Dermis lymphatic vessel endothelial cell (primary cell): ENCODE data around the gene STRN4. TPM values are rescaled to one million over a fixed set of nuclear protein-coding genes. Genes with fewer than 3 reads are reported as not detected.

Experiments
- total RNA-seq: library from RNA; depleted of rRNA; stranded (reverse); fragments of >200 nt; gene quantifications from 2 replicates; pipeline ENCODE4 v1.2.1, GENCODE V29; 2014

STRN4 gene, protein sequence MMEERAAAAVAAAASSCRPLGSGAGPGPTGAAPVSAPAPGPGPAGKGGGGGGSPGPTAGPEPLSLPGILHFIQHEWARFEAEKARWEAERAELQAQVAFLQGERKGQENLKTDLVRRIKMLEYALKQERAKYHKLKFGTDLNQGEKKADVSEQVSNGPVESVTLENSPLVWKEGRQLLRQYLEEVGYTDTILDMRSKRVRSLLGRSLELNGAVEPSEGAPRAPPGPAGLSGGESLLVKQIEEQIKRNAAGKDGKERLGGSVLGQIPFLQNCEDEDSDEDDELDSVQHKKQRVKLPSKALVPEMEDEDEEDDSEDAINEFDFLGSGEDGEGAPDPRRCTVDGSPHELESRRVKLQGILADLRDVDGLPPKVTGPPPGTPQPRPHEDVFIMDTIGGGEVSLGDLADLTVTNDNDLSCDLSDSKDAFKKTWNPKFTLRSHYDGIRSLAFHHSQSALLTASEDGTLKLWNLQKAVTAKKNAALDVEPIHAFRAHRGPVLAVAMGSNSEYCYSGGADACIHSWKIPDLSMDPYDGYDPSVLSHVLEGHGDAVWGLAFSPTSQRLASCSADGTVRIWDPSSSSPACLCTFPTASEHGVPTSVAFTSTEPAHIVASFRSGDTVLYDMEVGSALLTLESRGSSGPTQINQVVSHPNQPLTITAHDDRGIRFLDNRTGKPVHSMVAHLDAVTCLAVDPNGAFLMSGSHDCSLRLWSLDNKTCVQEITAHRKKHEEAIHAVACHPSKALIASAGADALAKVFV
- 74.6 and 86.6 TPM in 2 replicates for total RNA-seq

GRCh38 chr19:46746281-46747057, at the start of gene STRN4:
TSS of gene STRN4 (minus strand) at chr19:46746450. CDS start at chr19:46746430, 20 bp downstream.

GRCh38 chr19:46788262-46788967, 42.2 kb upstream of the STRN4 start, which contains the start of gene SLC1A5:
TSS of gene SLC1A5 (minus strand) at chr19:46788594. CDS start at chr19:46787965, 629 bp downstream.

DNA sequence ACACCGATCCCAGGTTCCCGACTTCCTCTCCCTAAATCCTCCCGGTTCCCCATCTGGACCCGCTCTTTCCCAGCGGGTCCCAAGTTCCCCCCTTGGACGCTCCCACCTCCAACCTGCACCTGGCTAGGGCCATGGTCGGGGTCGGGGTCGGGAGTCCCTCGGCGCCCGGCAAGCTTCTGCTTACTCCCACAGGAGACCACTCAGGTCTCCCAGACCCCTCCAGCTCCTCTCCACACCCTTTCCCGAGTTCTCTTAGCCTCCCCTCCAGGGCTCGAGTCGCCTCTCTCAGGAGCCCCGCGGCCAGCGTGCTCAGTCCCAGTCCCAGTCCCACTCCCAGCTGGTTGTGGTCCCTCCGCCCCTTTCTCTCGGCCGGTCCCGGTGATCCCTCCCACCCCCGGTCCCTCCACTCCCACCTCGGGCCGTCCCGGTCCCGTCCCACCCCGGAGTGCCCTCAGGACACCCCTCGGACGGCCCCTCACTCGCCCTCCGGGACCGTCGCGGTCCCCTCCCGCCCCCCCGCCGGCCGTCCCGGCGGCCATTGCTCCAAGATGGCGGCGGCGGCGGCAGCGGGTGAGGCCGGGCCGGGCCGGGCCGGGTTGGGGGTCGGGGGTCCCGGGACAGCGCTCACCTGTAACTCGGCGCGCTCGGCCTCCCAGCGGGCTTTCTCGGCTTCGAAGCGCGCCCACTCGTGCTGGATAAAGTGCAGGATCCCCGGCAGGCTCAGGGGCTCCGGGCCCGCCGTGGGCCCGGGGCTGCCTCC, 549 bp downstream of the STRN4 start, which contains the start of gene FKRP:
TSS of gene FKRP (plus strand) at position 537 of the 760 bp plus-strand sequence. CDS start 9,394 bp downstream, outside the sequence.

GRCh38 chr19:46717034-46717715, 29.1 kb downstream of the STRN4 start, which contains the start of gene PRKD2:
TSS of gene PRKD2 (minus strand) at chr19:46717114. CDS start at chr19:46716370, 744 bp downstream.

Other genes starting within 250 kb of the STRN4 start
- 104 TPM in 2 replicates for gene CALM3, start 145.1 kb downstream of the STRN4 start, total RNA-seq
- 0.11 TPM in 1 of 2 replicates, not detected in the other for gene PTGIR, start 121.4 kb downstream of the STRN4 start, total RNA-seq
- not detected in 2 replicates for gene GNG8, start 110.2 kb downstream of the STRN4 start, total RNA-seq
- gene DACT3, start 85.3 kb downstream of the STRN4 start, total RNA-seq = 0.09 and 0.11 TPM in 2 replicates
- gene PRKD2, start 29.3 kb downstream of the STRN4 start, total RNA-seq = 22.0 and 33.1 TPM in 2 replicates
- 7.8 and 10.0 TPM in 2 replicates for gene FKRP, start 393 bp downstream of the STRN4 start, total RNA-seq
- gene SLC1A5, start 42.1 kb upstream of the STRN4 start, total RNA-seq = 16.4 and 21.6 TPM in 2 replicates
- 120 and 160 TPM in 2 replicates for gene AP2S1, start 104.4 kb upstream of the STRN4 start, total RNA-seq
- gene ARHGAP35, start 114.5 kb upstream of the STRN4 start, total RNA-seq = 22.3 and 22.8 TPM in 2 replicates